Activated T-cell treated with anti-CD3 and anti-CD28 coated beads, Interleukin-2, amount 50 U/mL, for 72 hours (primary cell): ENCODE data around the gene CFAP45. TPM values are rescaled to one million over a fixed set of nuclear protein-coding genes. Genes with fewer than 3 reads are reported as not detected.

Experiments
- ATAC-seq, 2 donors: fragments of 150-1000 bp; cut with Tn5 transposase; replicated peaks in 1 of 2; 2 replicates each; pipeline ENCODE4 v1.10.0; 2021; ENCODE audit warnings: moderate library complexity in 2 of 2, mild to moderate bottlenecking in 1 of 2
- DNase-seq, 2 donors: peaks; one replicate each; pipeline ENCODE4 v3.0.0; 2021 to 2022; ENCODE audit warnings: mixed read lengths in 1 of 2
- H3K27ac Mint-ChIP-seq: one replicate; pipeline ENCODE4 v1.8.0; 2022; ENCODE audit warnings: mild to moderate bottlenecking, moderate library complexity, mixed read lengths
- H3K27me3 Mint-ChIP-seq: one replicate; pipeline ENCODE4 v1.8.0; 2022; ENCODE audit warnings: low read depth, mixed read lengths
- H3K36me3 Mint-ChIP-seq, 2 donors: one replicate each; pipeline ENCODE4 v1.8.0; 2022; ENCODE audit warnings: mixed read lengths in 2 of 2, mild to moderate bottlenecking in 1 of 2; ENCODE audit not compliant: insufficient read depth in 2 of 2
- H3K4me1 Mint-ChIP-seq: one replicate; pipeline ENCODE4 v1.8.0; 2022; ENCODE audit warnings: low read depth, mixed read lengths
- H3K4me3 Mint-ChIP-seq, 2 donors: one replicate each; pipeline ENCODE4 v1.8.0; 2022; ENCODE audit warnings: mild to moderate bottlenecking in 2 of 2, mixed read lengths in 2 of 2, moderate library complexity in 2 of 2
- H3K9me3 Mint-ChIP-seq, 2 donors: one replicate each; pipeline ENCODE4 v1.8.0; 2022; ENCODE audit warnings: mixed read lengths in 2 of 2
- total RNA-seq, 2 donors: library from RNA; stranded (reverse); gene quantifications; one replicate each; pipeline ENCODE4 v1.2.3, GENCODE V29; 2022

The CFAP45 gene
- total RNA-seq, 2 donors from 2014 or later: 2.0 to 2.8 TPM

DNA sequence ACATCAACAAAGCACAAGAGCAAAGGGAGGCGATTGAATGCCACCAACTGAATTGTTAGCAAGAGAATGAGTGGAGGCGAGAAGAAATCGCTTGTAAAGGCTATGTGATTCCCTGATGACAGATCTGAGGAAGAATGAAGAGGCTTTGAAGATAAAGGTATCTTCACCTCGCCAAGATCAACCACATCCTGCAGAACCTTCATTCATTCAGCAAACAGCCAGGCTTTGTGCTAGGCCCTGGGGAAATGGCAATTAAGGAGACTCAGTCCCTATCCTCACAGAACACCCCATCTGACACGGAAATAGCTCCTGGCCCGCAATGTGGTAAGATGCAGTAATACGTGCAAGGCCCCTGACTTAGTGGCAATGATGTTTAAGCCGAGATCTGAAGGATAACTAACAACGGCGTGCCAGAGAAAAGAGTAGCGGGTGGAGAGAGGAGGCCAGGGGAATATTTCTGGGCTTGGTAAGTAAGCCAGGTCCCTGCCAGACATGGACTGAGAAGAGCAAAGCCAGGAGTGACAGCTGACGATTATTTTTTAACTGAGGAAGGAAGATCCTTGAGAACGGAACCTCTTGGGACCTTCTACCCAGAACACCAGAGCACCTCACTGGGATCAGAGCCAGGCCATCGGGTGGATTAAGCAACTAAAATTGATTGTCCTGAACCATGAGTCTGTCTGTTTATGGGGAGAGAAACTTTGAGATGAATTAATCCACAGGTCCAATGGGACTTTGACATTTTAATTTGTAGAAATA lies 32.9 kb downstream of the CFAP45 start:
- Mint-ChIP-seq H3K27ac (no peak overlapping the region), H3K9me3 (no peaks in the 10 kb centered on the region), H3K4me3 (no peak overlapping the region), H3K36me3 (no peaks in the 10 kb centered on the region), H3K27me3 (peaks cover 10% of the 10 kb centered on the region), H3K4me1 (peaks cover 7% of the 10 kb centered on the region)
- ATAC-seq: no peak
- no peak for DNase-seq

DNA sequence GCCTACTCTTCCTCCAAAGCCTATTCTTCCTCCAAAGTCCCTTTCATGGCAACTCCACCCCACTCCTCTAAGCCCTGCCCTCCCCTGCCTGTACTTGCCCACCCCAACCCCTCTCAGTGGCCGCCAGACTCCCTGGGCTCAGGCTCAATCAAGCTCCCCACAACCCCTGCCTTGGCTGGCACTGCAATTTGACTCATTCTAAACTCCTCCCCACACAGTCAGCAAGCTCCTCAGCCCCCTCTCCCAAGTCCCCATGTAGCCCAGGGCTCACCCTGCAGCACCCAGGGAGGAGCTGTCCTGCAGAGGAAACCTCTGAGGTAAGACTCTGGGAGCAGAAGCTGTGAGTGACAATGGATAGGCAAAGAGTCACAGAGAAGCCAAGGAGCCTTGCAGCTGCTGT lies 33.9 kb downstream of the CFAP45 start:
- H3K4me3 Mint-ChIP-seq: no peak overlapping the region

DNA sequence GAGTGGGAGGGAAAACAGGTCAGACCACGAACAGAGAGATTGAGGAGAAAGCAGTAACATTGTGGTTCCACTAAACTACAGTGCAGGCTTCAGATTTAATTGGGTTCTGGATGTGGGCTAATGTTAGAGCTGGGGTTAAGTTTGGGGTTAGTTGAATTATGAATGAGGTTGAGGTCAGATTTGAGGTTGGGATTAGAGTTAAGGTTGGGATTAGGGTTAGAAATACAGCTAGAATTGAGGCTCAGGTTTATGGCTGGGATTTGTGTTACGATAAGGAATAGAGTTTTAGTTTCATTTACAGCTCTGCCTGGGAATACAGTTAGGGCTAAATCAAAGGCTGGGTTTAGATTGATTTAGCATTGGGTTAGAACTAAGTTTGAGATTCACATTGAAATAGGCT lies 35.7 kb downstream of the CFAP45 start:
- H3K36me3 Mint-ChIP-seq: no peaks in the 10 kb centered on the region
- peaks cover 5% of the 10 kb centered on the region for H3K4me1 Mint-ChIP-seq
- no peaks in the 10 kb centered on the region for H3K9me3 Mint-ChIP-seq
- ATAC-seq (no peak), DNase-seq (no peak)
- H3K27me3 Mint-ChIP-seq: no peaks in the 10 kb centered on the region
- H3K4me3 Mint-ChIP-seq: no peak overlapping the region
- H3K27ac Mint-ChIP-seq: no peak overlapping the region

More for the DNA sequence above, 33.9 kb downstream of the CFAP45 start:
- peaks cover 7% of the 10 kb centered on the region for H3K4me1 Mint-ChIP-seq
- DNase-seq: no peak
- no peak overlapping the region for H3K27ac Mint-ChIP-seq
- no peaks in the 10 kb centered on the region for H3K36me3 Mint-ChIP-seq
- ATAC-seq: no peak
- no peaks in the 10 kb centered on the region for H3K9me3 Mint-ChIP-seq
- no peaks in the 10 kb centered on the region for H3K27me3 Mint-ChIP-seq

DNA sequence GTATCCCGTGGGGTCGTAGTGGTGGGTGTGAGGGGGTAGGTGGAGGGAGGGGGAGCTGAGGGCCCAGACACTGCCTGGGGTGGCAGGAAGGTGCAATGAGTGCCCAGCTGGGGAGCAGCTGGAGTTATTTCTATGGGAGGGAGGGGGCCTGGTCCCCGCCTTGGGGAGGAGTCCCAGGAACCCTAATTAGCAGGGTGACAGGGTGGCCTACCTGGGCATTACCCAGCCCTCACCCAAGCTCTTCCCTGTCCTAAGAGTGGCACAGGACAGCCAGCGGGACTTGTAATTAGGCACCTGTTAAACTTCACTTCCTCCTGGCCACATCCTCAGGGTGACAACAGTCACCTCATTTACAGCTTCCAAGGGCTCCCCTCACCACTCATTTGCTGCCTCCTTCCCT lies 37.4 kb downstream of the CFAP45 start, which contains the start of gene VSIG8:
Gene VSIG8, minus strand, starts transcription at position 101 of the 400 bp plus-strand sequence. CDS start 136 bp downstream, outside the sequence.
- Mint-ChIP-seq H3K36me3 (no peaks in the 10 kb centered on the region), H3K9me3 (no peaks in the 10 kb centered on the region), H3K4me1 (no peaks in the 10 kb centered on the region), H3K4me3 (no peak within 1 kb of the TSS), H3K27ac (no peak within 1 kb of the TSS), H3K27me3 (no peaks in the 10 kb centered on the region)
- ATAC-seq (no peak), DNase-seq (no peak)

- H3K36me3 Mint-ChIP-seq: no peaks in the 10 kb centered on the region
- ATAC-seq (no peak), DNase-seq (no peak)
Measured at GRCh38 chr1:159862031-159862430, 37.9 kb downstream of the CFAP45 start.

DNA sequence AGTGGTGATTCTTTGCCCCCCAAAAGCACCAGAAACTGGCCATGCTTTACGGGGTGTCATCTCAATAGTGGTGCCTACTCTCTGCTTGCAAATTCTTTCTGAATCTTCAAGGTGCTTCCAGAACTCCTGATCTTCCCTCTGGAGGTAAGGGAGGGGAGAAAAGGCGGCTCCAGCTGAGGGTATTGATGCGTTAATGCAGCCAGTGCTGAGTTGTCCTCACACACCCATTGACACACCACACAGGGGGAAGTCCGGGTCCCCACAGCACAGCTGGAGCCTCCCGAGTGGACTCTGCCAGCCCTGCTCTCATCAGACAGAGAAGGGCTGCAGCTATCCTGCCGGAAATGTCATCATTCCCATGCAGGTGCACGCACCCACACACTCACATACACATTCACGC lies 38.7 kb downstream of the CFAP45 start:
- no peaks in the 10 kb centered on the region for H3K9me3 Mint-ChIP-seq
- no peak overlapping the region for H3K27ac Mint-ChIP-seq

More at GRCh38 chr1:159862031-159862430, 37.9 kb downstream of the CFAP45 start:
- H3K27ac Mint-ChIP-seq: no peak overlapping the region
- H3K4me1 Mint-ChIP-seq: no peaks in the 10 kb centered on the region
- no peak overlapping the region for H3K4me3 Mint-ChIP-seq
- H3K27me3 Mint-ChIP-seq: no peaks in the 10 kb centered on the region
- H3K9me3 Mint-ChIP-seq: no peaks in the 10 kb centered on the region

GRCh38 chr1:159860456-159860855 lies 39.5 kb downstream of the CFAP45 start:
- Mint-ChIP-seq H3K4me1 (peaks cover under 1% of the 10 kb centered on the region), H3K27me3 (no peaks in the 10 kb centered on the region), H3K9me3 (no peaks in the 10 kb centered on the region), H3K4me3 (no peak overlapping the region), H3K36me3 (no peaks in the 10 kb centered on the region), H3K27ac (no peak overlapping the region)
- ATAC-seq (no peak), DNase-seq (no peak)

More for the DNA sequence above, 38.7 kb downstream of the CFAP45 start:
- Mint-ChIP-seq H3K36me3 (no peaks in the 10 kb centered on the region), H3K4me1 (no peaks in the 10 kb centered on the region), H3K4me3 (no peak overlapping the region), H3K27me3 (no peaks in the 10 kb centered on the region)
- DNase-seq (no peak), ATAC-seq (no peak)

DNA sequence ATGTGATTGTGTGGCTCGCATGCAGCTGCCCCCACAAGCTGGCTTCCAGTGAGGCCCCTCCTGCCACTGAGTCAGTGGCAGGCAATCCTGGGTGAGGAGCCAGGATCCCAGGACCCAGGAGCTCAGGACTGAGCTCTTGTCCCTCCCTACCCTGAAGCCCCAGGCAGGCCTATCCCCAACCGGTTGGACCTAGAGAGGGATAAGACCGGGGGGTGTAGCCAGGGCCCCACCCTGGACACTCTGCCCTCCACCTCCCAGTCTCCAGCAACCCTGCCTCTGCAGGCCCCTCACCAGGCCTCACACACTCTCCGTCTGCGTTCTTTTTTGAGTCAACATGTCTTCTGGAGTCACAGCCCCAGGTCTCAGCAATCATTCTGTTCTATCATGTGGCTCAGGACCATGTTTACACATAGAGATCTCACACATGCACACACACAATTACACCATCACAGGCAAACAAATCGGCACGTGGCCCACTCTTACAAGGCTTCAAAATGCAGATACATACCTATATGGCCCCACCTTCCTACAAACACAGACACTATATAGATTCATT lies 40.1 kb downstream of the CFAP45 start:
- DNase-seq: no peak
- Mint-ChIP-seq H3K27me3 (no peaks in the 10 kb centered on the region), H3K4me1 (peaks cover 6% of the 10 kb centered on the region), H3K27ac (no peak overlapping the region), H3K9me3 (no peaks in the 10 kb centered on the region), H3K36me3 (no peaks in the 10 kb centered on the region), H3K4me3 (no peak overlapping the region)
- ATAC-seq: no peak

GRCh38 chr1:159857889-159858288 lies 42.1 kb downstream of the CFAP45 start:
- no peak overlapping the region for H3K4me3 Mint-ChIP-seq
- peaks cover 14% of the 10 kb centered on the region for H3K4me1 Mint-ChIP-seq
- DNase-seq: no peak
- no peaks in the 10 kb centered on the region for H3K9me3 Mint-ChIP-seq
- H3K36me3 Mint-ChIP-seq: no peaks in the 10 kb centered on the region
- H3K27me3 Mint-ChIP-seq: no peaks in the 10 kb centered on the region
- H3K27ac Mint-ChIP-seq: no peak overlapping the region
- no peak for ATAC-seq

GRCh38 chr1:159856576-159856975 lies 43.4 kb downstream of the CFAP45 start:
- no peak overlapping the region for H3K4me3 Mint-ChIP-seq
- H3K36me3 Mint-ChIP-seq: no peaks in the 10 kb centered on the region
- H3K9me3 Mint-ChIP-seq: no peaks in the 10 kb centered on the region
- H3K4me1 Mint-ChIP-seq: peaks cover 15% of the 10 kb centered on the region
- ATAC-seq: no peak
- no peak for DNase-seq
- no peak overlapping the region for H3K27ac Mint-ChIP-seq
- H3K27me3 Mint-ChIP-seq: no peaks in the 10 kb centered on the region

- H3K27me3 Mint-ChIP-seq: no peaks in the 10 kb centered on the region
- H3K4me1 Mint-ChIP-seq: peaks cover 19% of the 10 kb centered on the region
- no peaks in the 10 kb centered on the region for H3K9me3 Mint-ChIP-seq
- H3K4me3 Mint-ChIP-seq: peak overlapping the region in 1 of 2 donors; percentile 91
- DNase-seq (no peak), ATAC-seq (no peak)
- H3K27ac Mint-ChIP-seq: no peak overlapping the region
- no peaks in the 10 kb centered on the region for H3K36me3 Mint-ChIP-seq
Measured at GRCh38 chr1:159855709-159856108, 44.3 kb downstream of the CFAP45 start.

GRCh38 chr1:159854693-159855192 lies 45.2 kb downstream of the CFAP45 start:
- Mint-ChIP-seq H3K27ac (no peak overlapping the region), H3K4me3 (peak overlapping the region; percentile 68 to 91), H3K9me3 (no peaks in the 10 kb centered on the region), H3K36me3 (no peaks in the 10 kb centered on the region), H3K4me1 (peaks cover 19% of the 10 kb centered on the region), H3K27me3 (no peaks in the 10 kb centered on the region)
- peak; percentile 87 to 89 for DNase-seq
- ATAC-seq: peak; percentile 96 to 97

DNA sequence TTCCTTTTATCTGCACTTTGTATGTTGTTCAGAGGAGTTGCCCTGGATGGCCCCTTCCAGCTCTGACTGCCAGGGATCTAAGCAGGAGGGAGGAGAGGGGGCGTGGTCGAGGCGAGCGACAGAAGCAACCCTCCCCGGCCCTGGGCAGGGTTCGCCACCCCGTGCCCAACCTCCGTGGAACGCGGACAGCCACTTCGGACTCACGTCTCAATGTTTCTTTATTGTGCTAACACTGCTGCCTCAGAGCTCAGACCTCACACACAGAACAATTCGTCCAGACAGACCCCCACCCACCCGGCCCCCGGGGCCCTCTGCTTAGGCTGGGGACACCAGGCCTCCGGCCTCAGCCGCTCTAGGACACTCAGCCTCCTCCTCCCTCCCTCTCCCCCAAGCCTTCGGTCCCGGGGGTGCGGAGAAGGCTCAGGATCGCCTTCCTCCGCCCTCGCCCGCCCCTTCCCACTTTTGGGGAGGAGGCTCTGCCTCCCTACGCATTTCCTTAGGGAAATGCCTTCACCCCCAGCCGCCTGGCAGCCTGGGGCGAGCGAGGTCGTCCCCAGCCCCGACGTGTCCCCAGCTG lies 45.8 kb downstream of the CFAP45 start:
- Mint-ChIP-seq H3K9me3 (no peaks in the 10 kb centered on the region), H3K27me3 (no peaks in the 10 kb centered on the region), H3K36me3 (no peaks in the 10 kb centered on the region), H3K27ac (peak overlapping the region; percentile 66), H3K4me3 (peak overlapping the region; percentile 68 to 91), H3K4me1 (peaks cover 19% of the 10 kb centered on the region)
- DNase-seq (peak; percentile 30 to 37), ATAC-seq (peak; percentile 17 to 39)
